AG04449 (cell line): ENCODE data around the gene ZNF460.
A peak's percentile ranks its signal among the peaks of the same experiment; 100 is the strongest.
"Not testable (repeated sequence)": the region's sequence is repeated elsewhere in the genome, so short reads cannot be mapped to it uniquely, and the experiment has no call there.

Source experiments
- CTCF ChIA-PET: fragments of 350-600 bp; formaldehyde crosslinking; extraction: SDS; loops from one replicate; lab custom pipeline; 2021; ENCODE audit warnings: antibody characterized with exemption; lab: Yijun Ruan, JAX
- POLR2A ChIA-PET: fragments of 400-600, 350-600 bp; formaldehyde crosslinking; extraction: SDS; loops from one replicate; lab custom pipeline; 2020; ENCODE audit warnings: antibody characterized with exemption, inconsistent platforms; lab: Yijun Ruan, JAX
- DNase-seq: peaks from one replicate; pipeline ENCODE4 v3.0.0-alpha.2; 2010; ENCODE audit warnings: low read depth, low spot score
- H3K4me3 ChIP-seq: 2 replicates; pipeline ENCODE4 v1.5.1; 2011; ENCODE audit warnings: low read depth, mild to moderate bottlenecking, control low read depth, low read length
- CTCF ChIP-seq: IDR thresholded peaks from one replicate; pipeline ENCODE4 v1.5.1; 2011; ENCODE audit warnings: mild to moderate bottlenecking, moderate library complexity, low read length, control low read depth, inconsistent platforms; ENCODE audit not compliant: insufficient read depth; ENCODE audit errors: missing control alignments

ZNF460 gene

DNA sequence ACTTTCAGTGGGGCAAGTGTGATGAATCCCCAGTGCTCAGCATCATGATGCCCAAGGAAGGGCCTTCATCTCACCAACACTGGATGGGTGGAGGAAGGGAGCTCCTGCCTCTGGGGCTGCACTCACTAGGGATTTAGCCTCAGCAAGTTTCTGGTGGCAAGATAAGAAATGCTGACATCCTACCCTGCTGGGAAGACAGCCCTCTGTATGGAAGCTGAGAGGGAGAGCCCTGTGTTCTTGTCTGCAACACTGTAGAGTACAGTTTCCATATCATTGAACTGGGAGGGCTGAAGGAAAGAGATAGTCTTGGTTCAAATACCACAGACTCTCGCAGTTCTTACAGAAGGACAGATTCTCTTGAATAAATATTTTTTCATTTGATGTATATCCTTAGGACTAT lies 7.3 kb upstream of the ZNF460 start:
- H3K4me3 ChIP-seq = no peak overlapping the region
- TF ChIP-seq CTCF = no peak
- POLR2A ChIA-PET = no interaction called here
- DNase-seq = no peak
- CTCF ChIA-PET = interaction anchor here (1.6 kb wide), 1 partner anchor 12 kb away, joined by 3 read pairs; no protein-coding TSS in a partner anchor

- POLR2A ChIA-PET = no interaction called here
- no peak for TF ChIP-seq CTCF
- CTCF ChIA-PET = no interaction called here
- DNase-seq = no peak
- no peak overlapping the region for H3K4me3 ChIP-seq
These were observed 3.9 kb upstream of the ZNF460 start for GRCh38 chr19:57276430-57276829.

- POLR2A ChIA-PET = interaction anchor here (0.7 to 1.0 kb wide), 3 partner anchors 9 to 24 kb away, joined by 3 read pairs; no protein-coding TSS in a partner anchor
- peak; percentile 34 for DNase-seq
- H3K4me3 ChIP-seq, CTCF ChIA-PET: not testable (repeated sequence)
These were observed 1.8 kb upstream of the ZNF460 start for GRCh38 chr19:57278481-57278880.

- ChIA-PET POLR2A (no interaction called here), CTCF (interaction anchor here (0.8 kb wide), 1 partner anchor 22 kb away, joined by 3 read pairs; no protein-coding TSS in a partner anchor)
- peak; percentile 91 for DNase-seq
- peak overlapping the region; percentile 85 for H3K4me3 ChIP-seq
- peak; percentile 46 for TF ChIP-seq CTCF
These were observed 694 bp upstream of the ZNF460 start for GRCh38 chr19:57279418-57280164.

DNA sequence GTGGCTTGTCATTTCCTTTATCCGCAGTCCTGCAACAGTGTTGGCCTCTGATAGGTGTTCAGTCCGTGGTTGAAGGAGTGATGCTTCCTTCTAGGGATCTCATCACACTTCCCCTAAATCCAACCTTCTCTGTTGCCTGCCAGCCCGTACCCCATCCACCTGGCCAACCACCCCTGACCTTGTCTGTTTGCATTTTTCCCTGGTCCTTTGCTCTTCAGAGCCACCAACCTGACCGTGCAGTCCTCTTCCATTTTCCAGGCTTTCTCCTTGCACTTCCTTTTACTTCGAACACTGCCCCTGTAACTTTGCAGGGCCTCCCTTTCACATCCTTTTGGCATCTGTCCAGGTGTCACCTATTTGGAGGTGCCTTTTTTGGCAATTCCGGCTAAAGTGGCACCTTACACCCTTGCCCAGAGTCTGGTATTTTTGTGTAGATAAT lies 696 bp downstream of the ZNF460 start:
- ChIA-PET CTCF (interaction anchor here (1.0 to 1.1 kb wide), 2 partner anchors 12 to 21 kb away, joined by 3 read pairs; no protein-coding TSS in a partner anchor), POLR2A (no interaction called here)
- no peak for DNase-seq
- no peak for TF ChIP-seq CTCF
- peak overlapping the region; percentile 85 for H3K4me3 ChIP-seq

DNA sequence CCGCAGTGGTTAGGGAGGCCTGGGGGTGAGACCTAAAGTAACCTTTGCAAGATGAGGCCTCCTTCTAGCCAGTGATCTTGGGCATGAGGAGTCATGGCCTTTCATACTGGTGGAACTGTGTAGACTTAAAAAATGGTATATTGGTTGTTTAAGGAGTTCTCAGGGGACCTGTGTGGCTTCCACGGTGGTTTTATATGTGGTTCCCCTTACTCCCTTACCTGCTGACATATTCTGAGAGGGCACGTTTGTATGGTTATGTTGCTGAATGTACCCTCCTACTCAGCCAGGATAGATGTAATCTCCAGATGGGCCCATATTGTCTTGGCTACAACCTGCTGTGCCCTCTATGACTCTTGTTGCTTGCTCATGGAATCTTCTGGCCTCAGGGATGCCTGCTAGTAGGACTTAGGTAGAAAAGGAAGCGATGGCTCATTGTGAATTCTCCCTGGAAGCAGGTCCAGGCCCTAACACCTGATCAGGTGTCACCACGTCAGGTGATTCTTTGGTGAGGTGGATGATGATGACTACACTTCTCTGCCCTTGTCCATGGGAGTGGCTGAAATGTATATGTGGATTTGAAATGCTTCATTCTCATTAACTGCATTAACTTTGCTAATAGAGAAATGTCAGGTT lies 1.8 kb downstream of the ZNF460 start:
- POLR2A ChIA-PET = no interaction called here
- H3K4me3 ChIP-seq = peak overlapping the region; percentile 37
- CTCF ChIA-PET = interaction anchor here (1.0 to 1.1 kb wide), 2 partner anchors 11 to 20 kb away, joined by 3 read pairs; no protein-coding TSS in a partner anchor
- no peak for TF ChIP-seq CTCF
- no peak for DNase-seq
